Panc1 (cell line): ENCODE results near the gene HEATR9. TPM values are rescaled to one million over a fixed set of nuclear protein-coding genes. Genes with fewer than 3 reads are reported as not detected.
"Not testable (repeated sequence)": the region's sequence is repeated elsewhere in the genome, so short reads cannot be mapped to it uniquely, and the experiment has no call there.

Experiments used
- ATAC-seq: fragments of 200-7000 bp; cut with Tn5 transposase; 2 replicates; pipeline ENCODE4 v1.9.1; 2020; ENCODE audit warnings: mild to moderate bottlenecking, moderate library complexity
- BruUV-seq: library from RNA; stranded (reverse); fragments of 400-500 nt; replicated peaks from 2 replicates; lab custom pipeline; 2021; lab: Mats Ljungman, UMichigan
- CTCF ChIA-PET: fragments of 300-600 bp; sonication (Branson Sonifier 250); formaldehyde crosslinking; loops from one replicate; lab custom pipeline; 2022; ENCODE audit warnings: antibody characterized with exemption; lab: Charles Lee
- POLR2A ChIA-PET: fragments of 300-600 bp; sonication (Branson Sonifier 250); formaldehyde crosslinking; loops from one replicate; lab custom pipeline; 2022; ENCODE audit warnings: antibody characterized with exemption; lab: Charles Lee
- DNase-seq: peaks from one replicate; pipeline ENCODE4 v3.0.0-alpha.2; 2010; ENCODE audit warnings: low read depth, low spot score
- H3K27ac ChIP-seq: 2 replicates; pipeline ENCODE4 v1.5.1; 2011; ENCODE audit warnings: mild to moderate bottlenecking, low read length, inconsistent platforms
- H3K27me3 ChIP-seq: fragments of 200-500 bp; sonication (Bioruptor generic); 2 replicates; pipeline ENCODE4 v1.6.0; 2014; ENCODE audit warnings: low read length, inconsistent platforms; ENCODE audit not compliant: control insufficient read depth, insufficient read depth
- H3K36me3 ChIP-seq: fragments of 200-500 bp; sonication (Bioruptor generic); 2 replicates; pipeline ENCODE4 v1.5.1; 2014; ENCODE audit warnings: inconsistent platforms, mild to moderate bottlenecking, low read length, moderate library complexity; ENCODE audit not compliant: control insufficient read depth, insufficient read depth
- H3K4me1 ChIP-seq: 2 replicates; pipeline ENCODE4 v1.5.1; 2011; ENCODE audit warnings: inconsistent platforms, mild to moderate bottlenecking, low read length, moderate library complexity; ENCODE audit not compliant: control insufficient read depth, insufficient read depth
- H3K4me3 ChIP-seq, 2 experiments: 2 replicates each; pipeline ENCODE4 v1.5.1; 2011 to 2012; ENCODE audit warnings: low read depth in 2 of 2, low read length in 2 of 2, mild to moderate bottlenecking in 2 of 2, inconsistent platforms in 1 of 2, moderate library complexity in 1 of 2
- H3K9me3 ChIP-seq: fragments of 200-500 bp; sonication (Bioruptor generic); 2 replicates; pipeline ENCODE4 v1.5.1; 2014; ENCODE audit warnings: low read depth, mild to moderate bottlenecking, inconsistent platforms, low read length, moderate library complexity; ENCODE audit not compliant: control insufficient read depth, insufficient read depth
- CTCF ChIP-seq: fragments of 450-650 bp; IDR thresholded peaks from 2 replicates; pipeline ENCODE4 v1.5.1; 2017; ENCODE audit warnings: mild to moderate bottlenecking
- POLR2AphosphoS5 ChIP-seq: IDR thresholded peaks from 2 replicates; pipeline ENCODE4 v1.6.1; 2012; ENCODE audit warnings: mild to moderate bottlenecking, low read depth, low read length, moderate library complexity
- REST ChIP-seq, 2 experiments: IDR thresholded peaks; 2 replicates each; pipeline ENCODE4 v1.6.1; 2011 to 2012; ENCODE audit warnings: low read depth in 2 of 2, control low read depth in 1 of 2, low read length in 1 of 2, mild to moderate bottlenecking in 1 of 2, moderate library complexity in 1 of 2; ENCODE audit not compliant: insufficient read depth in 1 of 2
- SIN3A ChIP-seq: IDR thresholded peaks from 2 replicates; pipeline ENCODE4 v1.6.1; 2012; ENCODE audit warnings: low read depth, mild to moderate bottlenecking, low read length, moderate library complexity, borderline replicate concordance; ENCODE audit not compliant: insufficient read depth
- TCF7L2 ChIP-seq: IDR thresholded peaks from 2 replicates; pipeline ENCODE4 v1.6.1; 2011; ENCODE audit warnings: mild to moderate bottlenecking, low read depth, low read length, inconsistent platforms
- in situ Hi-C: cut with HindIII; loops from 2 replicates; pipeline ENCODE4 v1.10.0; 2016; ENCODE audit warnings: low sequenced_read_pairs, low pct_unique_long_range_greater_than_20kb
- intact Hi-C: fragments of 100-400 bp; cut with micrococcal nuclease; formaldehyde crosslinking; loops from one replicate; pipeline ENCODE4 v1.10.0; 2022; ENCODE audit not compliant: unreplicated experiment
- total RNA-seq: library from RNA; stranded (reverse); gene quantifications from one replicate; pipeline ENCODE4 v1.2.1, GENCODE V29; 2021; ENCODE audit not compliant: unreplicated experiment

HEATR9 gene
- total RNA-seq, 1 experiment from 2014 or later = not detected

GRCh38 chr17:35900280-35900679 lies 31.6 kb upstream of the HEATR9 start:
- H3K27me3 ChIP-seq = no peaks in the 10 kb centered on the region
- POLR2A ChIA-PET = no interaction called here
- in situ Hi-C loops (no loop called here), intact Hi-C loops (no loop called here)
- no peak overlapping the region for H3K27ac ChIP-seq
- ATAC-seq (no peak), DNase-seq (no peak)
- H3K4me1 ChIP-seq = no peaks in the 10 kb centered on the region
- no peaks in the 10 kb centered on the region for H3K36me3 ChIP-seq
- CTCF ChIA-PET = interaction anchor here (0.7 kb wide), 1 partner anchor 33 kb away, joined by 4 read pairs; no protein-coding TSS in a partner anchor
- no peaks in the 10 kb centered on the region for H3K9me3 ChIP-seq
- TF ChIP-seq CTCF = no peak
- no peak for TF ChIP-seq TCF7L2
- no peak for TF ChIP-seq REST (IDR thresholded peaks at IDR 0.05; ENCODE audit: insufficient read depth in 1 of 2, low read depth in 2 of 2, low read length in 1 of 2)
- no peak for TF ChIP-seq SIN3A
- TF ChIP-seq POLR2AphosphoS5 = no peak
- no TSS peak for BruUV-seq
- no peak overlapping the region for H3K4me3 ChIP-seq

- no peaks in the 10 kb centered on the region for H3K36me3 ChIP-seq
- DNase-seq (no peak), ATAC-seq (0 out of 2 replicates have a peak, but pooled peaks have one; percentile 26)
- CTCF ChIA-PET = no interaction called here
- TF ChIP-seq REST (IDR thresholded peaks at IDR 0.05; ENCODE audit: insufficient read depth in 1 of 2, low read depth in 2 of 2, low read length in 1 of 2) (no peak), TCF7L2 (no peak), POLR2AphosphoS5 (no peak), SIN3A (no peak), CTCF (no peak)
- intact Hi-C loops (no loop called here), in situ Hi-C loops (no loop called here)
- no peak overlapping the region for H3K4me3 ChIP-seq
- no peaks in the 10 kb centered on the region for H3K4me1 ChIP-seq
- H3K27me3 ChIP-seq = no peaks in the 10 kb centered on the region
- no TSS peak for BruUV-seq
- no peaks in the 10 kb centered on the region for H3K9me3 ChIP-seq
- POLR2A ChIA-PET = no interaction called here
- H3K27ac ChIP-seq = no peak overlapping the region
Observed at GRCh38 chr17:35898283-35899070, 29.8 kb upstream of the HEATR9 start.

GRCh38 chr17:35897772-35898171 lies 29.1 kb upstream of the HEATR9 start:
- BruUV-seq, ATAC-seq, DNase-seq, H3K4me1 ChIP-seq, H3K27me3 ChIP-seq, CTCF ChIA-PET, in situ Hi-C loops, H3K4me3 ChIP-seq, intact Hi-C loops, H3K9me3 ChIP-seq, H3K36me3 ChIP-seq, POLR2A ChIA-PET, H3K27ac ChIP-seq: not testable (repeated sequence)
